K562 (cell line): ENCODE measurements around the gene SMAD4. TPM values are rescaled to one million over a fixed set of nuclear protein-coding genes. Genes with fewer than 3 reads are reported as not detected.

ENCODE experiments used
- ATAC-seq: fragments of 200-7000 bp; cut with Tn5 transposase; 3 replicates; pipeline ENCODE4 v1.9.1; 2020; ENCODE audit warnings: moderate library complexity
- BruUV-seq: library from RNA; stranded (reverse); fragments of 400-500 nt; replicated peaks from 2 replicates; lab custom pipeline; 2021; lab: Mats Ljungman, UMichigan
- CTCF ChIA-PET: fragments of 300-600 bp; formaldehyde crosslinking; extraction: SDS; loops from one replicate; lab custom pipeline; 2021; ENCODE audit warnings: low intra/inter-chr PET ratio; lab: Yijun Ruan, JAX
- POLR2A ChIA-PET: fragments of 300-600, 350-650 bp; sonication (Branson Sonifier 250); formaldehyde crosslinking; extraction: SDS; loops from one replicate; lab custom pipeline; 2021; ENCODE audit warnings: antibody characterized with exemption, inconsistent platforms; lab: Yijun Ruan, JAX
- DNase-seq, 4 experiments: peaks; one replicate each; pipeline versions ENCODE4 v3.0.0 to v3.0.0-alpha.2; 2011 to 2018; ENCODE audit warnings: low spot score in 3 of 4, mixed read lengths in 3 of 4; ENCODE audit errors: extremely low read depth in 1 of 4
- FAIRE-seq: peaks from 2 replicates; lab custom pipeline; 2011; peaks lifted over from hg19 to GRCh38; lab: Jason Lieb, UNC
- H2AFZ ChIP-seq: 2 replicates; pipeline ENCODE4 v1.6.0; 2011; ENCODE audit warnings: low read depth, low read length, control low read depth, inconsistent platforms
- H3K27ac ChIP-seq: fragments of 200-600 bp; 3 replicates; pipeline ENCODE4 v1.8.0; 2011; ENCODE audit warnings: low read depth, mild to moderate bottlenecking, control low read depth, inconsistent platforms, low read length, moderate library complexity, mixed read lengths; ENCODE audit errors: extremely low read depth
- H3K27me3 ChIP-seq, 2 experiments: fragments of 300-600 bp in 1 of 2; 2 replicates in 1 of 2; 3 replicates in 1 of 2; pipeline versions ENCODE4 v1.6.0 to v1.8.0; 2011; ENCODE audit warnings: inconsistent platforms in 2 of 2, low read length in 2 of 2, mild to moderate bottlenecking in 1 of 2, mixed read lengths in 1 of 2, moderate library complexity in 1 of 2; ENCODE audit not compliant: control insufficient read depth in 2 of 2, insufficient read depth in 2 of 2
- H3K36me3 ChIP-seq: fragments of 300-600 bp; 3 replicates; pipeline ENCODE4 v1.8.0; 2011; ENCODE audit warnings: mild to moderate bottlenecking, low read length, inconsistent platforms; ENCODE audit not compliant: control insufficient read depth, insufficient read depth
- H3K4me1 ChIP-seq, 2 experiments: fragments of 200-600 bp in 1 of 2; replicated peaks in 1 of 2; 2 replicates in 1 of 2; 3 replicates in 1 of 2; pipeline versions ENCODE4 v1.5.1 to v1.8.0; 2011; ENCODE audit warnings: inconsistent platforms in 2 of 2, low read length in 2 of 2, mild to moderate bottlenecking in 1 of 2, mixed read lengths in 1 of 2, moderate library complexity in 1 of 2; ENCODE audit not compliant: control insufficient read depth in 2 of 2, insufficient read depth in 2 of 2
- H3K4me2 ChIP-seq: 2 replicates; pipeline ENCODE4 v1.6.1; 2011; ENCODE audit warnings: low read length, control low read depth, inconsistent platforms, mixed read lengths; ENCODE audit not compliant: insufficient read depth
- H3K4me3 ChIP-seq: fragments of 200-600 bp; sonication (generic), shearing (Covaris generic); 2 replicates; pipeline ENCODE4 v1.5.1; 2016; ENCODE audit warnings: control low read depth, inconsistent platforms
- H3K79me2 ChIP-seq: fragments of 200-600 bp; 3 replicates; pipeline ENCODE4 v1.8.0; 2011; ENCODE audit warnings: low read length, inconsistent platforms; ENCODE audit not compliant: control insufficient read depth, insufficient read depth
- H3K9ac ChIP-seq, 2 experiments: 2 replicates each; pipeline versions ENCODE4 v1.6.0 to v1.6.1; 2011; ENCODE audit warnings: low read depth in 2 of 2, low read length in 2 of 2, control low read depth in 1 of 2, inconsistent platforms in 1 of 2, mild to moderate bottlenecking in 1 of 2, mixed read lengths in 1 of 2; ENCODE audit not compliant: insufficient read depth in 1 of 2
- H3K9me1 ChIP-seq: one replicate; pipeline ENCODE4 v1.6.0; 2011; ENCODE audit warnings: inconsistent platforms, mild to moderate bottlenecking, low read length, moderate library complexity; ENCODE audit not compliant: control insufficient read depth, insufficient read depth
- H3K9me3 ChIP-seq: replicated peaks from 2 replicates; pipeline ENCODE4 v1.5.1; 2011; ENCODE audit warnings: low read depth, low read length, inconsistent platforms; ENCODE audit not compliant: control insufficient read depth, insufficient read depth
- H4K20me1 ChIP-seq: replicated peaks from 2 replicates; pipeline ENCODE4 v1.6.1; 2011; ENCODE audit warnings: low read length, inconsistent platforms, mixed read lengths; ENCODE audit not compliant: control insufficient read depth, insufficient read depth
- ATF1 ChIP-seq, 2 experiments: fragments of 450-650 bp in 1 of 2; IDR thresholded peaks; 2 replicates each; pipeline ENCODE4 v1.6.1; 2016; ENCODE audit warnings: missing compliant biosample characterization in 1 of 2, missing genetic modification characterization in 1 of 2
- DIDO1 ChIP-seq: fragments of 450-650 bp; IDR thresholded peaks from 2 replicates; pipeline ENCODE4 v1.6.1; 2016; ENCODE audit warnings: low read depth, missing biosample characterization, missing genetic modification characterization
- PBX2 ChIP-seq, 2 experiments: IDR thresholded peaks in 1 of 2; conservative IDR thresholded peaks in 1 of 2; 2 replicates each; pipeline ENCODE4 v1.6.1; 2016; ENCODE audit warnings: low read depth in 2 of 2, mild to moderate bottlenecking in 1 of 2, missing compliant biosample characterization in 1 of 2, missing genetic modification characterization in 1 of 2, moderate library complexity in 1 of 2
- TSC22D4 ChIP-seq: fragments of 450-650 bp; IDR thresholded peaks from 2 replicates; pipeline ENCODE4 v1.6.1; 2016; ENCODE audit warnings: missing genetic modification characterization, missing biosample characterization, control low read depth
- ZBED1 ChIP-seq: IDR thresholded peaks from 2 replicates; pipeline ENCODE4 v1.6.1; 2014
- ZC3H8 ChIP-seq: fragments of 450-650 bp; IDR thresholded peaks from 2 replicates; pipeline ENCODE4 v1.6.1; 2017
- ZFP1 ChIP-seq: fragments of 450-650 bp; formaldehyde crosslinking; IDR thresholded peaks from 2 replicates; pipeline ENCODE4 v1.4.0; 2020; ENCODE audit warnings: mild to moderate bottlenecking, mixed read lengths
- ZFPM2 ChIP-seq: fragments of 250-450 bp; sonication (Bioruptor Pico); IDR thresholded peaks from 2 replicates; pipeline ENCODE4 v1.5.1; 2022; ENCODE audit warnings: mild to moderate bottlenecking
- ZNF239 ChIP-seq: fragments of 250-450 bp; sonication (Bioruptor Pico); IDR thresholded peaks from 2 replicates; pipeline ENCODE4 v1.4.0; 2020; ENCODE audit warnings: mild to moderate bottlenecking
- WGBS: fragments of 100-300 bp; shearing (Covaris generic); methylation state at CpG from one replicate; pipeline ENCODE4 v1.1.6; 2016; ENCODE audit warnings: low coverage, mixed read lengths; ENCODE audit not compliant: insufficient coverage; ENCODE audit errors: missing lambda C conversion rate; 5-methylcytosine and 5-hydroxymethylcytosine counted together
- in situ Hi-C: fragments of 300-500 bp; cut with MboI; formaldehyde crosslinking; loops from 4 replicates; pipeline ENCODE4 v1.15.0; 2018; ENCODE audit warnings: inconsistent platforms, mixed read lengths
- intact Hi-C: fragments of 100-400 bp; cut with micrococcal nuclease; formaldehyde crosslinking; loops from 2 replicates; pipeline ENCODE4 v1.14.2; 2022
- polyA plus RNA-seq, 8 experiments: library from polyadenylated mRNA; depleted of rRNA in 4 of 8; stranded (reverse) in 5 of 8; unstranded in 3 of 8; fragments of >200 nt; fragmentation: Nextera tagmentation in 2 of 8; fragmentation: Illumina TruSeq in 1 of 8; extraction: Ambion mirVana in 2 of 8; extraction: Trizol in 1 of 8; gene quantifications; 2 replicates each; pipeline versions ENCODE4 v1.2.1 to v1.2.3, GENCODE V29; 2011 to 2014; ENCODE audit warnings: inconsistent platforms in 1 of 8, missing spikeins in 1 of 8
- total RNA-seq, 7 experiments: library from RNA; depleted of rRNA in 6 of 7; stranded (reverse); fragments of >200 nt in 6 of 7; fragmentation: Illumina TruSeq in 2 of 7; extraction: Trizol in 2 of 7; gene quantifications; 2 replicates each; pipeline versions ENCODE4 v1.2.1 to v1.2.3, GENCODE V29; 2011 to 2021; ENCODE audit warnings: low replicate concordance in 1 of 7

Gene SMAD4
- total and polyA plus RNA-seq, 9 of the 15 experiments (the other 6 are each of a cell fraction or from before 2014, with no cell fraction given) = 5.7 to 55.0 (median 39.4) TPM

GRCh38 chr18:51092117-51092516 lies 62.1 kb downstream of the SMAD4 start:
- DNase-seq = no peak
- Histone ChIP-seq H3K4me1 (no peaks in the 10 kb centered on the region), H3K4me2 (no peak overlapping the region), H3K9me3 (0 out of 2 replicates have a peak, but pooled peaks cover 4% of the 10 kb centered on the region), H3K27ac (no peak overlapping the region), H3K36me3 (no peaks in the 10 kb centered on the region), H3K4me3 (no peak overlapping the region)
- FAIRE-seq = no peak
- 0% methylated on average over 2 of the region's 2 CpGs for WGBS
- ChIA-PET CTCF (no interaction called here), POLR2A (no interaction called here)
- intact Hi-C loops (no loop called here), in situ Hi-C loops (no loop called here)
- TF ChIP-seq ZNF239 (no peak), ZBED1 (no peak), ZFP1 (CRISPR knock-in tag) (no peak), ZC3H8 (no peak), TSC22D4 (tag) (no peak), ATF1 (CRISPR knock-in tag; IDR thresholded peaks at IDR 0.05) (no peak), ATF1 (tag; IDR thresholded peaks at IDR 0.05) (no peak), DIDO1 (no peak), PBX2 (CRISPR knock-in tag; IDR thresholded peaks at IDR 0.05; ENCODE audit: low read depth) (no peak), PBX2 (tag; conservative IDR thresholded peaks at IDR 0.05; ENCODE audit: low read depth) (no peak), ZFPM2 (CRISPR knock-in tag) (no peak)
- TF ChIP-seq, all 486 proteins: peak for 0
- H3K27me3 ChIP-seq = no peaks in the 10 kb centered on the region
- H3K9me1 ChIP-seq = no peaks in the 10 kb centered on the region
- H3K79me2 ChIP-seq = no peaks in the 10 kb centered on the region
- BruUV-seq = no TSS peak
- no peak; the same call in 2 of the 3 replicates for ATAC-seq
- H3K9ac ChIP-seq = no peak overlapping the region
- H2AFZ ChIP-seq = no peak overlapping the region
- no peaks in the 10 kb centered on the region for H4K20me1 ChIP-seq
